ENCODE measurements around the gene AHSA1.
"Not testable (repeated sequence)": the region's sequence is repeated elsewhere in the genome, so short reads cannot be mapped to it uniquely, and the experiment has no call there.

The AHSA1 gene

GRCh38 chr14:77457522-77458248 lies at the start of gene AHSA1, which contains the start of gene VIPAS39:
Gene AHSA1, plus strand, starts transcription at chr14:77458093. Its CDS starts 97 bp downstream, at chr14:77458190.
Gene VIPAS39, minus strand, starts transcription at chr14:77457601. Its CDS starts 3,499 bp downstream, at chr14:77454102.
- TF ChIP-seq CTCF (conservative IDR thresholded peaks at IDR 0.05) (no peak), ZFX (IDR thresholded peaks at IDR 0.05) (no peak; the same call in 1 of the 2 replicates)
- H3K27ac ChIP-seq = peak within 1 kb of the TSS; percentile 92

GRCh38 chr14:77409131-77409533 lies 48.8 kb upstream of the AHSA1 start:
- TF ChIP-seq CTCF (conservative IDR thresholded peaks at IDR 0.05) (peak; percentile 41), ZFX (IDR thresholded peaks at IDR 0.05) (no peak)
- no peak overlapping the region for H3K27ac ChIP-seq

GRCh38 chr14:77415403-77416030 lies 42.4 kb upstream of the AHSA1 start:
- H3K27ac ChIP-seq = not testable (repeated sequence)

- H3K27ac ChIP-seq = not testable (repeated sequence)
Observed at GRCh38 chr14:77416098-77416497, 41.8 kb upstream of the AHSA1 start.

- TF ChIP-seq ZFX (IDR thresholded peaks at IDR 0.05) (no peak), CTCF (conservative IDR thresholded peaks at IDR 0.05) (no peak)
- no peak overlapping the region for H3K27ac ChIP-seq
Observed at GRCh38 chr14:77416836-77417235, 41.1 kb upstream of the AHSA1 start.

- no peak for TF ChIP-seq CTCF (conservative IDR thresholded peaks at IDR 0.05)
- TF ChIP-seq ZFX (IDR thresholded peaks at IDR 0.05) = no peak
- H3K27ac ChIP-seq = no peak overlapping the region
Observed at GRCh38 chr14:77421201-77421600, 36.7 kb upstream of the AHSA1 start.

GRCh38 chr14:77423423-77423822 lies 34.5 kb upstream of the AHSA1 start, which contains the start of gene NOXRED1:
Gene NOXRED1, minus strand, starts transcription at chr14:77423523. Its CDS starts 634 bp downstream, at chr14:77422889.
- H3K27ac ChIP-seq = no peak within 1 kb of the TSS
- no peak for TF ChIP-seq CTCF (conservative IDR thresholded peaks at IDR 0.05)
- TF ChIP-seq ZFX (IDR thresholded peaks at IDR 0.05) = no peak

GRCh38 chr14:77424862-77425261 lies 33.0 kb upstream of the AHSA1 start:
- no peak overlapping the region for H3K27ac ChIP-seq
- TF ChIP-seq ZFX (IDR thresholded peaks at IDR 0.05) = no peak
- TF ChIP-seq CTCF (conservative IDR thresholded peaks at IDR 0.05) = no peak

Measured in C4-2B (cell line).